ENCODE measurements around the gene LAMB4.

Gene LAMB4

GRCh38 chr7:108114117-108114841 is 15.9 kb downstream of the LAMB4 start:
- DNase-seq (ENCODE audit: low spot score), result no peak
- in situ Hi-C loops (cut with MboI; ENCODE audit: low sequenced_read_pairs, unreplicated experiment), result loop anchor here (5.0 kb wide), 1 partner anchor 33 kb away; no protein-coding TSS in a partner anchor
- peak; percentile 63 for TF ChIP-seq CTCF (IDR thresholded peaks at IDR 0.05; ENCODE audit: borderline replicate concordance, control extremely low read depth, extremely low read depth, insufficient read depth, missing control alignments)

- in situ Hi-C loops (cut with MboI; ENCODE audit: low sequenced_read_pairs, unreplicated experiment), result loop anchor here (5.0 kb wide), 1 partner anchor 35 kb away; no protein-coding TSS in a partner anchor
- TF ChIP-seq CTCF (IDR thresholded peaks at IDR 0.05; ENCODE audit: borderline replicate concordance, control extremely low read depth, extremely low read depth, insufficient read depth, missing control alignments), result no peak
- no peak for DNase-seq (ENCODE audit: low spot score)
Observed at GRCh38 chr7:108112683-108113082, 17.5 kb downstream of the LAMB4 start.

- peak; percentile 28 for DNase-seq (ENCODE audit: low spot score)
- in situ Hi-C loops (cut with MboI; ENCODE audit: low sequenced_read_pairs, unreplicated experiment), result no loop called here
- peak; percentile 34 for TF ChIP-seq CTCF (IDR thresholded peaks at IDR 0.05; ENCODE audit: borderline replicate concordance, control extremely low read depth, extremely low read depth, insufficient read depth, missing control alignments)
Observed at GRCh38 chr7:108109221-108109908, 20.8 kb downstream of the LAMB4 start.

- in situ Hi-C loops (cut with MboI; ENCODE audit: low sequenced_read_pairs, unreplicated experiment), result no loop called here
- DNase-seq (ENCODE audit: low spot score), result no peak
- TF ChIP-seq CTCF (IDR thresholded peaks at IDR 0.05; ENCODE audit: borderline replicate concordance, control extremely low read depth, extremely low read depth, insufficient read depth, missing control alignments), result no peak
Observed at GRCh38 chr7:108108131-108108530, 22.0 kb downstream of the LAMB4 start.

GRCh38 chr7:108104324-108104723 is 25.8 kb downstream of the LAMB4 start:
- DNase-seq (ENCODE audit: low spot score), result no peak
- in situ Hi-C loops (cut with MboI; ENCODE audit: low sequenced_read_pairs, unreplicated experiment), result no loop called here
- TF ChIP-seq CTCF (IDR thresholded peaks at IDR 0.05; ENCODE audit: borderline replicate concordance, control extremely low read depth, extremely low read depth, insufficient read depth, missing control alignments), result no peak

GRCh38 chr7:108103558-108104298 is 26.4 kb downstream of the LAMB4 start:
- no peak for DNase-seq (ENCODE audit: low spot score)
- in situ Hi-C loops (cut with MboI; ENCODE audit: low sequenced_read_pairs, unreplicated experiment), result no loop called here

More at GRCh38 chr7:108103558-108104298, 26.4 kb downstream of the LAMB4 start:
- TF ChIP-seq CTCF (IDR thresholded peaks at IDR 0.05; ENCODE audit: borderline replicate concordance, control extremely low read depth, extremely low read depth, insufficient read depth, missing control alignments), result no peak
